Choroid plexus epithelial cell (primary cell): Measurements from ENCODE around the gene PEX3.

Experiments
- DNase-seq: peaks from one replicate; pipeline ENCODE4 v3.0.0-alpha.2; 2010; ENCODE audit warnings: low read depth
- H3K4me3 ChIP-seq: 2 replicates; pipeline ENCODE4 v1.5.1; 2011; ENCODE audit warnings: low read depth, mild to moderate bottlenecking, control low read depth, low read length, moderate library complexity
- TF ChIP-seq, protein P1 (sequence below): conservative IDR thresholded peaks from 2 replicates; pipeline ENCODE4 v1.5.1; 2011; ENCODE audit warnings: low read depth, mild to moderate bottlenecking, control low read depth, inconsistent platforms, low read length, moderate library complexity

PEX3 gene

DNA sequence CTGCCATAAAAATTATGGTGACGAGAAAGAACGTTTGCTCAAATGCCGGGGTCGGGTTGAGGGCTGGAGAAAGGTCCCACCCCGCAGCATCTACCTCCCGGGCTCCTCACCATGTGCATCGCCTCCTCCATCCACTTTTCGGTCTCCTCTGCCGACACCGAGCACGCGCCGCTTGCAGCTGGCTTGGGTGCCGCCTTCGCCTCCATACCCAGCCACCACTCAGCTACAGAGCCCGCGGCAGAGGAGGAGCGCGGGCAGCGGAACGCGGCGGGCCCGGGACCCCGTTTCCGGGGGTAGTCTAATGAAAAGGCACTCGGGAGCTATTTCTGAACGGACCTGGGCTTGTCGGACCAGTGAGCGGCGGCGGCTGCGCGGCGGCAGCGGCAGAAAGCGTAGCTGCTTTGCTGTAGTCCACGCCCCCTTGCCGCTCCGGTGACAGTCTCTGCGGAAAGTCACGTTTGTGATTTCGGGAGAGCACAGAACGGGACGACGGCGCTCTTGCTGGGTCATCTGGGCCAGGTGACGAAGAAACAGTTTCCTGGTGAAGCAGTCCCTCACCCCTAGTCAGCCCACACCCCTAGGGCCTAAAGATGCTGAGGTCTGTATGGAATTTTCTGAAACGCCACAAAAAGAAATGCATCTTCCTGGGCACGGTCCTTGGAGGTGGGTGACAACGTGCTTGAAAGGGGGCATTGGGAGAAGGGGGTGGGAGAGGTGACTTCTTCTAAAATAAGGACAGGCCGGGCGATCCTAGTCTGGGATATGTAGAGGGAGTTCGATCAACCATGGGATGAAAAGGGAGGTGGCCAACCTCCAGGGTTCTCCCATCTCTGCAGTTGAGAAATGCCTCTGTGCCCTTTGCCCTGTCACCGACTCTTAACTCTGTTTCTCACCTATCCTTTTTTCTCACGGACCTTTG lies at the start of gene PEX3, which contains the start of gene ADAT2:
Gene PEX3 (plus strand): TSS at position 353 of the 919 bp plus-strand sequence. CDS start 238 bp downstream, at position 591.
Gene ADAT2 (minus strand): TSS at position 243 of the 919 bp plus-strand sequence. CDS start 37 bp downstream, at position 206.
- peak within 1 kb of the TSS; percentile 86 for H3K4me3 ChIP-seq
- TF ChIP-seq, protein P1, sequence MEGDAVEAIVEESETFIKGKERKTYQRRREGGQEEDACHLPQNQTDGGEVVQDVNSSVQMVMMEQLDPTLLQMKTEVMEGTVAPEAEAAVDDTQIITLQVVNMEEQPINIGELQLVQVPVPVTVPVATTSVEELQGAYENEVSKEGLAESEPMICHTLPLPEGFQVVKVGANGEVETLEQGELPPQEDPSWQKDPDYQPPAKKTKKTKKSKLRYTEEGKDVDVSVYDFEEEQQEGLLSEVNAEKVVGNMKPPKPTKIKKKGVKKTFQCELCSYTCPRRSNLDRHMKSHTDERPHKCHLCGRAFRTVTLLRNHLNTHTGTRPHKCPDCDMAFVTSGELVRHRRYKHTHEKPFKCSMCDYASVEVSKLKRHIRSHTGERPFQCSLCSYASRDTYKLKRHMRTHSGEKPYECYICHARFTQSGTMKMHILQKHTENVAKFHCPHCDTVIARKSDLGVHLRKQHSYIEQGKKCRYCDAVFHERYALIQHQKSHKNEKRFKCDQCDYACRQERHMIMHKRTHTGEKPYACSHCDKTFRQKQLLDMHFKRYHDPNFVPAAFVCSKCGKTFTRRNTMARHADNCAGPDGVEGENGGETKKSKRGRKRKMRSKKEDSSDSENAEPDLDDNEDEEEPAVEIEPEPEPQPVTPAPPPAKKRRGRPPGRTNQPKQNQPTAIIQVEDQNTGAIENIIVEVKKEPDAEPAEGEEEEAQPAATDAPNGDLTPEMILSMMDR: no peak
- DNase-seq: peak; percentile 95

DNA sequence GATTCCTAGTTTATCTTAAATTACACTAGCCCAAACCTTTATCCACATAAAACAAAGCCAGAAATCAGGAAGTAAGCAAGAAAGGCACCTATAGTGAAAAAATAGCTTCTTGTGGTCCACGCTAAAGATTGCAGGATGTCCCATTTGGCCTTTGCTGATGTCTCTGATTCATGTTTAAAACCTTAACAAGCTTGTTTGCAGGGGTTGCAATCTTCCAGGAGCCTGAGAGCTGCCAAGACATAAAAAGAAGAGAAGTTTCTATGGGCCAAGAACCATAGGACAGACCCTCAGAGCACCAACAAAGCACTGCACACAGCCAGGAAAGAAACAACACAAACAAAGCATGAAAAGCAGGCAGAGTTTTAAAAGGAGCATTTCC lies 49.5 kb upstream of the PEX3 start:
- no peak for DNase-seq
- TF ChIP-seq, protein P1: no peak
- H3K4me3 ChIP-seq: no peak overlapping the region

DNA sequence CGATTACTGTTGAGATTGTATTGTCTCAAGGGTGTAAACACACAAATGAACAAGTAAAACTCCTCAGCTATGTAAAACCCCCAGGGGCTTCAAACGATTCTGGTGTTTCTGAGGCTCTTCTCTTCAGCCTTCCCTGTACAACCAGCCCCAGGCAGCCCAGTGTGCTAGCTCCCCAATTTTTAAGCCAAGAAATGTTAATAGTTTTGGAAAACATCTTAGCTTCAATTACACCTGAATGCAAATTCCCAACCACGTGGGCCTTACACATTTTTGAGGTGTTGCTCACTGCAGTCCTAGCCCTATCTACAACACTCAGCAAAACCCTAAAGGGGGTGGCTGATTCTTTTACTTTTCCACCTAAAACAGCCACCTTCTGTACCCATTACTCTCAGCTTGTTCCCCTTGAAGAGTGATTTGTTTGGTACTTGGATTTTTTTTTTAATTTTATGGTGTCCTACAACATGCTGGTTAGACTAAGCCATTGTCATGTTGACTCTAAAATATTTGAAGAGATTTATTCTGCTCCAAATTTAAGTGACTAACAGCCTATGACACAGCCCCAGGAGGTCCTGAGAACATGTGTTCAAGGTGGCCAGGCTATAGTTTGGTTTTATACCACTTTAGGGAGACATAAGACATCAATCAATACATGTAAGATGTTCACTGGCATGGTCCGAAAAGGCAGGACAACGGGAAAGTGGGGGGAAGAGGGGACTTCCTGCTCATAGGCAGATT lies 48.8 kb upstream of the PEX3 start:
- TF ChIP-seq, protein P1: no peak
- DNase-seq: no peak

GRCh38 chr6:143402721-143403336 lies 47.8 kb upstream of the PEX3 start:
- no peak for DNase-seq
- TF ChIP-seq, protein P1: no peak
- H3K4me3 ChIP-seq: no peak overlapping the region

More for the DNA sequence above, 48.8 kb upstream of the PEX3 start:
- H3K4me3 ChIP-seq: no peak overlapping the region

DNA sequence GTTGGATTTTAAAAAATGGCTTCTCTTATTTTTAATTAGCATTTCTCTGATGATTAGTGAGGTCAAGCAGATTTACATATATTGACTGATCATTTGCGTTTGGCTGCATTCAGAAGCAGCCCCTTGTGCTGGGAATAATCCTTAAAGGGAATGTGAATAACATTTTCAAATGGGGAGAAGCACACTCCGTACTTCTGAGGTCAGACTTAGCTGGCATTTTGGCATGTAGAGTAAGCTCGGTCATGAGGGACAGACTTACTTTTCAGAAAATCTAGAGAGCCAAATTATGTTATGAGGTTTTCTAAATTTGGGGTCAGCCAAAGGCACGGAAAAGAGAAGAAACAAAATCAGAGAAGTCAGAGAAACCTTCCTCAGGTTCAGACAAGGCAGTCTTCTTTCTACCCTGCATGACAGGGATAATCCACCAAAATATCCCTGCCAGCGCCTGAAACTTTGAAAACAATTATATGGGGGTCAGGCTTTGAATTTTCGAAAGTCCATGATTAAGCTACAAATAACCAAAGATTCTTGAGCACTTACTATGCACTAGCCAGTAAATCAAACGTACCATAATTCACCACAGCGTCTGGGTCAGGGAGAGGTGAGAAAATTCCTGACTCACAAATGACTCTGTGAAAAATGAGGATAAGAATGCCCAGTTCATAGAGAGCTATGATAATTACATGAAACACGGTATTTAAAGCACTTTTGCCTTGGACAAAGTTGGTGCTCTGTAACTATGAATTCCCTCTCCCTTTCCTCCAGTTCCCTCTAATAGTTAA lies 45.0 kb upstream of the PEX3 start:
- TF ChIP-seq, protein P1: no peak
- no peak overlapping the region for H3K4me3 ChIP-seq
- peak; percentile 26 for DNase-seq

DNA sequence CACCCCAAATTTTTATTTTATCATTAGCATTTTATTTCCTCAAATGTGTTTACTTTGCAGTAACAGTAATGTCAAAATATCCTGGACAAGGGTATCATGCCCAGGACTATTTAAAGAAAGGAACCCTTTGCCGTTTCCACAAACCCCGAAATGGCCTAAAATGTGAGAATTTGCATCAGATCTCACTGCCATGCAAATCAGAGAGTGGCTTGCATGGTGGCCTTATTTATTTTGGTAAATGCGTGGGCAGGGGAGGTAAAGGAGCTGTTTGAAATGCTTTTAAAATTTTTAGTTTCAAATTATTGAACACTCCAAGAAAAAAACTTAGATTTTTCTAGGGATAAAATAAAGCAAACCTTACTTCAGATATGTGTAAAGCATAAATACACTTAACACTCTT lies 43.9 kb upstream of the PEX3 start:
- no peak for DNase-seq

More for the DNA sequence above, 43.9 kb upstream of the PEX3 start:
- TF ChIP-seq, protein P1: no peak
- H3K4me3 ChIP-seq: no peak overlapping the region
